HepG2 (cell line): ENCODE data around the gene RNLS.

ENCODE experiments used
- CTCF ChIP-seq: sonication (generic); formaldehyde crosslinking; IDR thresholded peaks from 2 replicates; pipeline ENCODE4 v1.5.0; 2020; ENCODE audit warnings: mild to moderate bottlenecking, missing genetic modification reagents, moderate library complexity
- ELF1 ChIP-seq: sonication (generic); formaldehyde crosslinking; IDR thresholded peaks from 2 replicates; pipeline ENCODE4 v1.4.0; 2020; ENCODE audit warnings: missing genetic modification reagents
- NFKBIZ ChIP-seq: IDR thresholded peaks from 2 replicates; pipeline ENCODE4 v1.6.1; 2018; ENCODE audit warnings: missing genetic modification reagents, missing compliant biosample characterization
- RAD51 ChIP-seq: fragments of 450-650 bp; IDR thresholded peaks from 2 replicates; pipeline ENCODE4 v1.6.1; 2016; ENCODE audit warnings: borderline replicate concordance
- USF2 ChIP-seq, 2 experiments: sonication (generic) in 1 of 2; formaldehyde crosslinking in 1 of 2; IDR thresholded peaks; 2 replicates each; pipeline versions ENCODE4 v1.5.1 to v1.6.1; 2011 to 2020; ENCODE audit warnings: borderline replicate concordance in 1 of 2, low read depth in 1 of 2, low read length in 1 of 2, mild to moderate bottlenecking in 1 of 2, missing genetic modification reagents in 1 of 2, moderate library complexity in 1 of 2
- ZBTB42 ChIP-seq: sonication (generic); formaldehyde crosslinking; IDR thresholded peaks from 2 replicates; pipeline ENCODE4 v1.5.0; 2020; ENCODE audit warnings: mild to moderate bottlenecking, missing genetic modification reagents
- ZNF615 ChIP-seq: sonication (generic); formaldehyde crosslinking; IDR thresholded peaks from 2 replicates; pipeline ENCODE4 v1.5.0; 2020; ENCODE audit warnings: mild to moderate bottlenecking, missing genetic modification reagents, borderline replicate concordance
- ZNF652 ChIP-seq: IDR thresholded peaks from 2 replicates; pipeline ENCODE4 v1.6.1; 2016; ENCODE audit warnings: low read depth, borderline replicate concordance
- TF ChIP-seq, protein P1 (sequence below), 2 experiments: sonication (generic) in 1 of 2; formaldehyde crosslinking in 1 of 2; IDR thresholded peaks; 2 replicates each; pipeline versions ENCODE4 v1.4.0 to v1.6.1; 2016 to 2020; ENCODE audit warnings: borderline replicate concordance in 1 of 2, low read depth in 1 of 2, mild to moderate bottlenecking in 1 of 2, missing genetic modification reagents in 1 of 2

GRCh38 chr10:88280518-88280917, 302.6 kb downstream of the RNLS start:
- TF ChIP-seq ZNF615: no peak
- no peak for TF ChIP-seq USF2 (IDR thresholded peaks at IDR 0.05; ENCODE audit: low read depth, low read length)
- no peak for TF ChIP-seq USF2 (CRISPR knock-in tag; IDR thresholded peaks at IDR 0.05; ENCODE audit: borderline replicate concordance)
- no peak for TF ChIP-seq RAD51
- TF ChIP-seq ZBTB42 (CRISPR knock-in tag): no peak
- TF ChIP-seq CTCF: no peak
- TF ChIP-seq NFKBIZ (CRISPR knock-in tag): no peak
- TF ChIP-seq ZNF652 (CRISPR knock-in tag): no peak
- TF ChIP-seq ELF1 (CRISPR knock-in tag): no peak
- TF ChIP-seq, protein P1, sequence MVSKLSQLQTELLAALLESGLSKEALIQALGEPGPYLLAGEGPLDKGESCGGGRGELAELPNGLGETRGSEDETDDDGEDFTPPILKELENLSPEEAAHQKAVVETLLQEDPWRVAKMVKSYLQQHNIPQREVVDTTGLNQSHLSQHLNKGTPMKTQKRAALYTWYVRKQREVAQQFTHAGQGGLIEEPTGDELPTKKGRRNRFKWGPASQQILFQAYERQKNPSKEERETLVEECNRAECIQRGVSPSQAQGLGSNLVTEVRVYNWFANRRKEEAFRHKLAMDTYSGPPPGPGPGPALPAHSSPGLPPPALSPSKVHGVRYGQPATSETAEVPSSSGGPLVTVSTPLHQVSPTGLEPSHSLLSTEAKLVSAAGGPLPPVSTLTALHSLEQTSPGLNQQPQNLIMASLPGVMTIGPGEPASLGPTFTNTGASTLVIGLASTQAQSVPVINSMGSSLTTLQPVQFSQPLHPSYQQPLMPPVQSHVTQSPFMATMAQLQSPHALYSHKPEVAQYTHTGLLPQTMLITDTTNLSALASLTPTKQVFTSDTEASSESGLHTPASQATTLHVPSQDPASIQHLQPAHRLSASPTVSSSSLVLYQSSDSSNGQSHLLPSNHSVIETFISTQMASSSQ (IDR thresholded peaks at IDR 0.05; ENCODE audit: low read depth): no peak
- TF ChIP-seq, protein P1 (CRISPR knock-in tag; IDR thresholded peaks at IDR 0.05; ENCODE audit: borderline replicate concordance): no peak
